GM18498 (cell line): Measurements from ENCODE around the gene VEGFA.

Source experiments
- ATAC-seq: cut with Tn5 transposase; IDR thresholded peaks from one replicate; pipeline ENCODE4 v1.9.1; 2021; ENCODE audit warnings: mild to moderate bottlenecking, moderate library complexity; ENCODE audit not compliant: unreplicated experiment

The VEGFA gene

DNA sequence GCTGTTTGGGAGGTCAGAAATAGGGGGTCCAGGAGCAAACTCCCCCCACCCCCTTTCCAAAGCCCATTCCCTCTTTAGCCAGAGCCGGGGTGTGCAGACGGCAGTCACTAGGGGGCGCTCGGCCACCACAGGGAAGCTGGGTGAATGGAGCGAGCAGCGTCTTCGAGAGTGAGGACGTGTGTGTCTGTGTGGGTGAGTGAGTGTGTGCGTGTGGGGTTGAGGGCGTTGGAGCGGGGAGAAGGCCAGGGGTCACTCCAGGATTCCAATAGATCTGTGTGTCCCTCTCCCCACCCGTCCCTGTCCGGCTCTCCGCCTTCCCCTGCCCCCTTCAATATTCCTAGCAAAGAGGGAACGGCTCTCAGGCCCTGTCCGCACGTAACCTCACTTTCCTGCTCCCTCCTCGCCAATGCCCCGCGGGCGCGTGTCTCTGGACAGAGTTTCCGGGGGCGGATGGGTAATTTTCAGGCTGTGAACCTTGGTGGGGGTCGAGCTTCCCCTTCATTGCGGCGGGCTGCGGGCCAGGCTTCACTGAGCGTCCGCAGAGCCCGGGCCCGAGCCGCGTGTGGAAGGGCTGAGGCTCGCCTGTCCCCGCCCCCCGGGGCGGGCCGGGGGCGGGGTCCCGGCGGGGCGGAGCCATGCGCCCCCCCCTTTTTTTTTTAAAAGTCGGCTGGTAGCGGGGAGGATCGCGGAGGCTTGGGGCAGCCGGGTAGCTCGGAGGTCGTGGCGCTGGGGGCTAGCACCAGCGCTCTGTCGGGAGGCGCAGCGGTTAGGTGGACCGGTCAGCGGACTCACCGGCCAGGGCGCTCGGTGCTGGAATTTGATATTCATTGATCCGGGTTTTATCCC, at the start of gene VEGFA:
Gene VEGFA, plus strand, starts transcription at position 686 of the 846 bp plus-strand sequence.
- ATAC-seq = peak; percentile 55

- no peak for ATAC-seq
Measured at GRCh38 chr6:43720999-43721398, 49.0 kb upstream of the VEGFA start.

GRCh38 chr6:43722920-43723545, 47.0 kb upstream of the VEGFA start:
- ATAC-seq = no peak

DNA sequence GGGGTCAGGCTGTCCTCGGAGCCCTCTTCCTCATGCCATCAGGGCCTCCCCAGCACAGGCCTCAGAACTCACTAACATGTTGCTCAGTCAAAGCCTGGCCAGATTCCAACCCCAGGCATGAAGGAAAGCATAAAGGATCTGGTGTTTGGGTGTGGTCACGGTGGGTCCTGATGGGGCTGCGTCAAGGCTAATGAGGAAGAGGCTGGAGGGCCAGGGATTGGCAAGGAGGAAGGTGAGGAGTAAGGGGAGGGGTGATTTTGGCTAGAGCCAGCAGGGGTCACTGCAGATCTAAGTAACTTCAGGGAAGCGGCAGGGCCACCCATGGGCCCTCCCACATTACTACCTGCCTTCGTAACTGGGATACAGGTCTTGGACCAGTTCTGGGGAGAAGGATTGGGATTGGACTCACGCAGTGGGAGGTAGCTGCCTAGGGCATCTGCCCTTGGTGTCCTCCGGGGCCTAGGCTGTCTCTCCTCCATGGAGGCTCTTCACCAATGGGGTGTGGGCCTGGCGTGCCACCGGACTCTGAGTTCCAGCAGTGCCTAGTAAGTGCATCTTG, 46.2 kb upstream of the VEGFA start:
- ATAC-seq = peak; percentile 59

DNA sequence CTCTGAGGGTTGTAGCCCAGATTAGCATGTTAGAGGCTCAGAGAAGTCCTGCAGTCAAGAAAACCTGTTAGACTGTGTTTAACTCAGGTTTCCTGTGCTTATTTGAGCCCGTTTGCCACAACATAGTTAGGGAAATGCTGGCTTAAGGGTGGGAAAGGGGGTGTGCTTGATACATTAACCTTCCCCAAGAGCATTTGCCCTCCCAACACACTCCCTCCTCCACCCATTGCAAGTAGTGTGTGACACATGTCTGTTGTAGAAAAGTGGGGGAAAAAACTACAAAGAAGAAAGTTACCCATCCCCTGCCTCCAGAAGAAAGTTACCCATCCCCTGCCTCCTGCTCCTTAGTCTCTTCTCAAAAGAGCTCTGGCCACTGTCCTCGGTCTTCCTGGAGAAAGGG, 45.7 kb upstream of the VEGFA start:
- no peak for ATAC-seq

DNA sequence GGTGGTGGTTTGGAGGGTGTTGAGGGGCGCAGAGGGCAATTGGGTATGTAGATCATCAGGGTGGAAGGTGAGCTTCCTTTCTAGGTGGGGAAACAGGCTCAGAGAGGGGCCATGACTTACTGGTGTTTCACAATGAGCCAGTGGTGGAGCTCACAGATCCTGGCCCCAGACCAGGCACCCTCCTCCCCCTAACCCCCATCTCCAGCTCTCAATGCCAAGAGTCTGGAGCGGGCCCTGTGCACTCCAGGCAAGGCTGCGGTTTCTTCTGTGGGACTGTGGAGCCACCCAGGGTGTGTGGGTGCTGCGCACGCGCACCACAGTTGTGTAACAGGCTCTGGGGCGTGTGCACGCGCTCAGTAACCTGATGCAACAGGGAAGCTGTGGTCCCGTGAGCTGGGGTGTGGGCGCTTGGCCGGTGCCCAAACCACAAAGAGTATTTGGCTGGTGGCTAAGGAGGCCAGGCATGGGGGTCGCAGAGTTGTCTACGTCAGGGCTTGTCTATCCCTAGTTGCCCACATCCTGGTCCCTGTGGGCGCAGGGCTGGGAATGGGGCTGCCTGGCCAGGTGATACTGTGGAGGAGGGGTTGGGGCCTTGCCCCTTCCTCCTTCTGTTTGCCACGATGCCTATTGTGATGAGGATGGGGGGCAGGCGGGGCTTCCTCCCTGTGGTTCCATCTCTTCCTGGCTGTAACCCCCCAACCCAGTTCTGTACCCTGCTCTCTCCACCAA, 44.9 kb upstream of the VEGFA start:
- peak; percentile 80 for ATAC-seq

DNA sequence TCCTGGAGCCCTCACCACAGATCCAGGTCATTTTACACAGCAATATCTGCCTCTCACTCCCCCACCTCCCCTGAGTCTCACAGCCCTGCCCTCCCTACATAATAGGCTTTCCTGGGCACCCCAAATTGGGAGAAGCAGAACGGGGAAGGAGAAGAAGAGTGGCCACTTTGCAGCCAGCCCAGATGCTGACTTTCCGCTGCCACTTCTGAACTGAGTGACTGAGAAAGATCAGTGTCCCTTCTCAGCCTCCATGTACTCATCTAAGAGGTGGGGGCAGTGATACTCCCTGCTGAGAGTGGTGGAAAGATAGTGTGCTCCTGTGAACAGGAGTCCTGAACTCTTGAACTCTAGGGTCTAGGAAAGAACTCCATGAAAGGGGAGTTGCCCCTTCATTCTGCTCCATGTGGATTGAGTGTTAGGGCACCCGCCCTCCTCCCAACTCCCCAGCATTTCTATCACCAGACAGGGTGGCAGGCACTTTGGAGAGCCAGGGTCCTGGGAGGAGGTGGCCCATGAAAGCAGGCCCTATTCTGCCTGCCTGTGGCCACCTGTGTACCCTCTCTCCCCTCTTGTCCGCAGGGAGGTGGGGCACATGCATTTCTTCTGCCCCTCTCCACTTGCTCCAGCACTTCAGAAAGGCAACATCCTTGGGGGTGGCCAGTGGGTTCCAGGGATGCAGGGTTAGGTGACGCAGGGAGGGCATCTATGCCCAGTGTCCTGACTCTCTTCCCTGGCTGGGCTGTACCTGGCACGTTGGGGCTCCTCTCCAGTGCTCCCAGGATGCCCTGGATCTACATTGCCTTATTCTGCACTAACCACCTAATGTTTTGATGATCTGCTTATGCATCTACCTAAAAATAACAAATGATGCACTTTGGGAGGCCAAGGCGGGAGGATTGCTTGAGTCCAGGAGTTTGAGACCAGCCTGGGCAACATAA, 44.1 kb upstream of the VEGFA start:
- ATAC-seq = no peak

DNA sequence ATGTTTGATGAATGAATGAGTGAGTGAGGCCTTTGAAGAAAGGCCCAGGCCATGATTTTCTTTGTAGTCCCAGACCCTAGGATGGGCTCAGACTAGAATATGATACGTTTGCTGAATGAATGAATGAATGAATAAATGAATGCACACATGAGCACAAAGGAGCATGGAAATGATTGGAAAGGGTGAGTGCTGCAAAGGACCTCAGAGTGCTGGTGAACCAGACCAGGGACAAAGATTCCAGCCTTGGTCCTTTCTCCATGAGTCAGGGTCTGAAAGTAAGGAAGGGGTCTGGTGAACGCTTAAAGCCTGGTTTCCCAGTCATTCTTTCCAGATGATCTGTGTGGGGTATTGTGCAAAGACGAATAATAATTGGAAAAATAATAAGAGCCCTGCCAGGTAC, 42.4 kb upstream of the VEGFA start:
- no peak for ATAC-seq

GRCh38 chr6:43728586-43728985, 41.4 kb upstream of the VEGFA start:
- no peak for ATAC-seq

DNA sequence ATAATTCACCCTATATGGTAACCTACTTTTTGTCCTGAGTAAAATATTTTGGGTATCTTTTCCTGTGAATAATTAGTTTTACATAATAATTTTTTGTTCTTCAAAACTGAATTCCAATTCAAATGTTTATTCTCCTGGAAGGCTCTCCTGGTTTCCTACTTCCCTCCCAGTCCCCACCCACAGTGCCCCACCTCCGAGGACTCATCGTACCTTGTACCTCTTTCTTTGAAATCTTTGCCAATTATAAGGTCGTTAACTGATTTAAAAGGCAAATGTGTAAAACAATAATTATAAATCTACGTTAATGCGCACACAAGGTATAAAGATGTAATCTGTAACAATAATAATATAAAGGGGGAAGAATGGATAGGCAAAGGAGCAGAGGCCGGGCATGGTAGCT, 40.5 kb upstream of the VEGFA start:
- no peak for ATAC-seq

- no peak for ATAC-seq
Measured at GRCh38 chr6:43730634-43731033, 39.4 kb upstream of the VEGFA start.

DNA sequence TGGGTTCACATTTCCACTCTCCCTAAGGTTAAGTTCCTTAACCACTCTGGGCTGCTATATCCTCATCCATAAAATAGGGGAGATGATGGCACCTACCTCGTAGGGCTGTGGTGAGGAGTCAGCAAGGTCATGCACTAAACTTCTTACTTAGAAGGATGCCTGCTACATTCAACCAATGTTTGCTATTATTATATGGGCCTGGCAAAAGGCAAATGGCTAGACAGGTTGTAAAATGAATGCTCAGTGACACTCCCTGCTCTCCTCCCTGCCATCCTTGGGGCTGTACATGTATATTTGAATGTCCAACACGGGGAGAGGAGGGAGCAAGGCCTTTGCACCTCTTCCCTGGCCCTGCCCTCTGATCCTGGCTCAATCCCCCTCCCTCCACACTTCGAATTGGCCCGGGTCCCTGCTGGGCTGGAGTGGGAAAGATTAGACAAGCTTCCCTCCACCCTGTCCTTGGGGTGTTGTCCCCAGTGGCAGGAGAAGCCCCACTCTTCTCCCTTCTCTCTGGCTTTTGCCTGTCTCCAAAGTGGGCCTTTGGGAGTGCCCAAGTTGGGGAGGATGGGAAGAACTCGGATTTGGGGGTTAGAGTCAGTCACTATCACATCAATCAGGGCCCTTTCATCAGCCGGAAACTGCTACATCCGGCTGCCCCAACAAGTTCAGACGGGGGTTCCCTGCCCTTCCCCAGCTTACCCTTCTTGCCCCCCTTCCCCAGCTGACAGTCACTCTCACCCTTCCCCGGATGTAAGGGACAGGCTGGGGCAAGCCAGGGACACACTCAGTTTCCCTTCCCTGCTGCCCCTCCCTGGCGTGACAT, 36.3 kb upstream of the VEGFA start:
- peak; percentile 80 for ATAC-seq

GRCh38 chr6:43734294-43734665, 35.7 kb upstream of the VEGFA start:
- peak; percentile 20 for ATAC-seq

- no peak for ATAC-seq
Measured at GRCh38 chr6:43735642-43736199, 34.3 kb upstream of the VEGFA start.

DNA sequence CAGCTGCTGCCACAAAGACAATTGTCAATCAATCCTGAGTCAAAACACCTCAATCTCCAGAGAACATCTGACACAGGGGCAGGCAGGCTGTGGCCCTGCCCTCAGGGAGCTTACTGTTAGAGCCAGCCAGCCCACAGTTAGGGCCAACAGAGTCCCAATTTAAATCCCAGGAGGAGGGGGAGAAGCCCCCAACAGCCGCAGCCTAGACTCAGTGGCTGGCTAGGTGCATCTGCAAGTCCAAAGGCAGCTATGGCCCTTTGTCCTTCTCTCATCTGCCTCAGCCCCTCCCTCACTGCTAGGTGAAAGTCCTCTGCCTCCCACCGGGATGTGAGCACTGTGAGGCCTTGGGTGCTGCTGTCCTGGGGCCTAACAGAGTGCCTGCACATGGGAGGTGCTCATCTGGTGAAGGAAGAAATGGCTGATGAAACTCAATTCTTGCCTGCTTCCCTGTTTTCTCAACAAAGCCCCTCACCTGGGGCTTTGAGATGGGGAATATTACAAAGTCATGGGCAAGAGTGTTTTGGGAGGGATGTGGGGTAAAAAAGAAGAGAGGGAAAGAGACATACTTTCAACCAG, 33.7 kb upstream of the VEGFA start:
- no peak for ATAC-seq

- ATAC-seq = no peak
Measured at GRCh38 chr6:43736844-43737243, 33.2 kb upstream of the VEGFA start.

GRCh38 chr6:43737272-43738081, 32.5 kb upstream of the VEGFA start:
- ATAC-seq = no peak

DNA sequence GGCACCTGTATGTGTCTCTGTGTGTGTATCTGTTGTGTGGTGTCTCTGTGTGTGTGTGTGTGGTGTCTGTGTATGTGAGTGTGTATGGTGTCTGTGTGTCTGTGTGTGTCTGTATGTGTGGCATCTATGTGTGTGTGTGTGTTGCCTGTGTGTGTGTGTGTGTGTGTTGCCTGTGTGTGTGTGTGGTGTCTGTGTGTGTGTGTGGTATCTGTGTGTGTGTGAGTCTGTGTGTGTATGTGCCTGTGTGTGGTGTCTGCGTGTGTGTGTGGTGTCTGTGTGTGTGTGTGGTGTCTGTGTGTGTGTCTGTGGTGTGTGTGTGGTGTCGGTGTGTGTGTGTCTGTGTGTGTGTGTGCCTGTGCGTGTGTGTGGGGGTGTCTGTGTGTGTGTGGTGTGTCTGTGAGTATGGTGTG, 31.7 kb upstream of the VEGFA start:
- ATAC-seq = no peak
